ENCODE data around the gene HOXD4.

- TF ChIP-seq POLR2A (IDR thresholded peaks at IDR 0.05), result no peak
- TF ChIP-seq CTCF (IDR thresholded peaks at IDR 0.05), result no peak
These were observed 30.2 kb downstream of the HOXD4 start for GRCh38 chr2:176181551-176181950.
